HG03571 (cell line): ENCODE results near the gene ITGA8.

Source experiments
- ATAC-seq: cut with Tn5 transposase; IDR thresholded peaks from one replicate; pipeline ENCODE4 v1.9.1; 2021; ENCODE audit not compliant: unreplicated experiment

Gene ITGA8

DNA sequence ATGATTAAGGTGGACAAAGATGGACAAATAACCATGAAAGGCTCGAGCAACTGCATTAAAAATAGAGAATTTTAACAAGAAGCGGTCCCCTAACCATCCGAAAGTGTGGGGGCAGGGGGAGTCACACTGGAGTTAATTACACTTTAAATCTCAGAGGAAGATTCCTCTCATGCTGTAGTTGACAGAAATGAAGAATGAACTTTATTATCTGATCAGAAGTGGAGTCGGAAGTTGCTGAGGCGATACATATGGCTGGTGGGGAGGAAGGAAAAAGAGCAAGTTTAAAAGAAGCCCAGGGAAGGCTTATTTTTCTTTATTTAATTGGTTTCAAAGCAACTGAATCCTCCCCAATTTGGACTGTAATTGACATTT lies 246.3 kb downstream of the ITGA8 start:
- ATAC-seq = no peak

DNA sequence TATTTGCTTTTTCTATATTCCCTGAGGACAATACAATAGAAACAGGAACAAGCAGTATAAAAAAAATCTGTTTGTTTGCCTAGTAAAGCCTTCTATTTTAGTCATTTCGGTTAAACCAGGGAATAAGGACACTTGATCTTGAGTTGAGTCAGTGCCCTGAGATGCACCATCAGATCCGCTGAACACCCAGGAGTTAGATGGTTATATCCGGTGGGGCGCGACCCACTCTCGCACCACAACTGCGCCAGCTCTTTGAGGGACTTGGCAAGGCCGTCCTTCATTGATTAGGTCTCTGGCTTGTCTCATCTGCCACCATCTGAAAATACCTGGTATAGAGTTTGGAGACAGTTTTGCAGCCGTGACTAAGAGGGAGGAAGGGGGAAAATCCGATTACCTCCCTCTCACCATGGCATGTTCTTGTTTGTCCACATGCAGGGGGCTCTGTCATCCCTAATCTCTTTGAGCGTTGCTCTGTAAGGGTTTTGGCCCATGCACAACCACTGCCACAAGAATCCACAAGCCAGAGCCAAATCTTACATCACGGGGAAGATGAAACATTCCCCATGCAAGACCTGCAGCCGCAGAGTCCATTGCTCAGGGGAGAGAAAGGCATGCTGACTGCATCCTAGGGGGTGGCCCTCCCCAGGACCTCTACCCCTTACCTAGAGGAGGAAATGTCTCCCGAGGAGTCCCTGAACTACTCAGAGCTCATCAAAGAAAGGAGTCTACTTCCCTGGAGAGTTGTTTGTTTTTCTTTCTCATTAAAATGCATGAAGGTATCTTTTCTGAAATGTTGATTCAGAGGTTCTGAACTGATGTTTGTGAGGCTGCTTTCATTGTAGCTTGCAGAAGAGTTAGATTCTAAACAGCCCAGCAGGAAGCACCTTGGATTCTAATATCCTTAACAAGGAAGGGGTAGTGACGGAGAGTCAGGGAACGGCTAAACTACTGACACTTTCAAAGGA lies 247.0 kb downstream of the ITGA8 start:
- ATAC-seq = no peak

DNA sequence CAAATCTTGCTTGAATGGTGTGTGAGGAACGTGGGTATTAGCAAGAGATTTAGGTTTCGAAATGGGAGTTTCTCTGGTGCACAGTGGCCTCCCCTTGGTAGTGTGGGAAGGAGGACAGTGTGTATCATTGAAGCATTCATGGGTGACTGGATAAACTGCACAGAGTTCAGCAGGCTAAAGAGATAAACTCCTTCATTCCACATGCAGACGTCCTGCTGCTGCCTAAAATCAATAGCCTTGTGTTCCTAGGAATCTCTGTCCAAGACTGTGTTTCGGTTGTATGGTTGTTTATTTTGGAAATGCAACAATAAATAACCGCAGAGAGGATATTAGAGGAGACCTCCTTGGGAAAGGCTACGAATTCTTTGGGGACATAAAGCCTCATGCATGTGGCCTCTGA lies 247.7 kb downstream of the ITGA8 start:
- no peak for ATAC-seq

DNA sequence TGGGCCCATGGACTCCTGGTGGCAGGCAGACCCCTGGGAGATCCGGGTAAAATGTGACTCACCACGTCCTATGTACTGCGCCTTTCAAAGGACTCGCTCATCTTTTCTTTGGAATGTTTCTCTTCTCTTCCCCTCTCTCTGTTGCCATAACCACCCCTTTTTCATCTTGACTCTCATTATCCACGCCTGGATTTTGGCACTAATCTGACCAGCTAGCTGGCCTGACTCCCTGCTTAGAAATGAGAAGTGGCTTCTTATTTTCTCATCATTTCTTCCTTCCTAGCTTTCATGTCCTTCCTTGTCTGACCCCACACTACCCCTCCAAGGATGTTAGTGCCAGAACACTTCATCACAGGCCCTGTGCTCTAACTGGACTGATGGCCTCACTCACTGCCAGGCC lies 250.6 kb downstream of the ITGA8 start:
- ATAC-seq = no peak

DNA sequence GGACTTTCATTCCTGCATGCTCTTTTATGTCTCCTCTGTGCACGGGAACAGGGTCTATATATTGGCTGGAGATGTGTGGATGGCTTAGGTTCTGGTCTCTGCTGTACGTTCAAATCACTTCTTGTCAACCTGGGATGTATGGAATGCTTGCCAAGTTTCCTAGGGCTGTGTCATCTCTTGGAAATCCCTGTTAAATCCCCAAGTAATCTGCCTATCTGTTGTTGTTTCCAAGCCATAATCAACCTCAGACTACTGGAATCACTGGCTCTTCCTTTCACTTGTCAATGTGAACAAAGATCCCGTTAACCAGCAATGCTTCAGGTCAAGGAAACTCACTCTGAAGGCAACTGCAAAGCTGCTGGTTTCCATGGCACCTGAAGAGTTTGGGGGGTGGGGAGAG lies 255.3 kb downstream of the ITGA8 start:
- ATAC-seq = no peak
